NCI-H748 (cell line): ENCODE measurements around the gene NOX3.
"Not testable (repeated sequence)": the region's sequence is repeated elsewhere in the genome, so short reads cannot be mapped to it uniquely, and the experiment has no call there.

Experiments
- DNase-seq: peaks from one replicate; lab custom pipeline; 2025; ENCODE audit not compliant: unreplicated experiment; lab: John Stamatoyannopoulos, UW

NOX3 gene

DNA sequence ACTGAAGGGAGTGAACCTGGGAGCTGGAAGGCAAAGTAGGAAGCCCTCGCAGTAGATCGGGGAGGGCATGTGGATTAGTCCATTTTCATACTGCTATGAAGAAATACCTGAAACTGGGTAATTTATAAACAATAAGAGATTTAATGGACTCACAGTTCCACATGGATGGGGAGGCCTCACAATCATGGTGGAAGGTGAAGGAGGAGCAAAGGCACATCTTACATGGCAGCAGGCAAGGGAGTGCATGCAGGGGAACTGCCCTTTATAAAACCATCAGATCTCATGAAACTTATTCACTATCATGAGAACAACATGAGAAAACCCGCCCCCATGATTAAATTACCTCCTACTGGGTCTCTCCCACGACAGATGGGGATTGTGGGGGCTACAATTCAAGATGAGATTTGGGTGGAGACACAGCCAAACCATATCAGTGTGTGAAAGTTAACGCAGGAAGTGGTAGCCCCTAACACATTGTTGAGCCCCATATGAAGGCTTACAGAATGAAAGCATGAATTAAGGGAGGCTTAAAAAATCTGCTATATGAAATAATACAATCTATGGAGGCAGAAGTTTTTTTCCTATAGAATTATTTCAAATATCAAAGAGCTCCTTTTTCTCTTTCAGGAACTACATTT lies 15.5 kb upstream of the NOX3 start:
- DNase-seq: not testable (repeated sequence)

DNA sequence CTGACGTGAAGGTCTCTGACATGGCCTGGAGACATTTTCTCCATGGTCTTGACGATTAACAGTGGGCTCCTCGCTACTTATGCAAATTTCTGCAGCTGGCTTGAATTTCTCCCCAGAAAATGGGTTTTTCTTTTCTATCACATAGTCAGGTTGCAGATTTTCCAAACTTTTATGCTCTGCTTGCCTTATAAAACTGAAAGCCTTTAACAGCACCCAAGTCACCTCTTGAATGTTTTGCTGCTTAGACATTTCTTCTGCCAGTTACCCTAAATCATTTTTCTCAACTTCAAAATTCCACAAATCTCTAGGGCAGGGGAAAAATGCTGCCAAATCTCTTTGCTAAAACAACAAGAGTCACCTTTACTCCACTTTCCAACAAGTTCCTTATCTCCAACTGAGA lies 12.9 kb upstream of the NOX3 start:
- not testable (repeated sequence) for DNase-seq

DNA sequence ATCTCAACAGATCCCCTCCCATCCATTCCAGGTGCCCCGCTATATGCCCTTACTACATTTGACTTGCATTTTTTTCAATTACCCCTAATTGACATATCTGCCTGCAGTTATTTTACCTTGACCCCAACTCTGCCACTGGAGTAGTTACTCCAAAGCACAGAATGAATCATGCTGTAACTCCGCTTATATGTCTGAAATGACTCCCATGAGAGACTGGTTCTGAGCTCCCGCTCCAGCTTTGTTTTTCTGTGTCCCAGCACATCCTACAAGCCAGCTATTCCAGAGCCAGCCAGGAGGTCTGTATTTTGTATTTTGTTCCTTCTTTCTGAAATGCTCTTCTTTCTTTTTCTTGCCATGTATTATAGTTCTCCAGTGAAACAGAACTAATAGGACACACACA lies 10.9 kb upstream of the NOX3 start:
- DNase-seq: no peak

DNA sequence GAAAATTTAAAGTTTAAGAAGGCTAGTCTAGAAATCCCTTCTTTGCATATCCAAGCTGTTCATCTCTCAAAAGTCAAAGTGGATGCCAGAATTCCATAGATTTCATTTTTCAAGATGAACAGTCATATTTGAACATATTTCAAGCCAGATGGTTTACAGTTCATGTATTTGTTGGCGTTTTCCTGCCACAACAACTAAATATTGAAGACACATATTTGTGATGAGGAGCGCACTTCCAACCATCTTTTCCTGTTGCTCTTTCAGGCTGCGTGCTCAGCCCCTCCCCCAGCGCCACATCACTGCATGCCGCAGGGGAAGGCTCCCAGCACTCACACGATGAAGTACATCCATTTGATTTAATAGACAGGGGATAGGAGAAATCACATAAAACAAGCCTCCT lies 5.9 kb upstream of the NOX3 start:
- no peak for DNase-seq

DNA sequence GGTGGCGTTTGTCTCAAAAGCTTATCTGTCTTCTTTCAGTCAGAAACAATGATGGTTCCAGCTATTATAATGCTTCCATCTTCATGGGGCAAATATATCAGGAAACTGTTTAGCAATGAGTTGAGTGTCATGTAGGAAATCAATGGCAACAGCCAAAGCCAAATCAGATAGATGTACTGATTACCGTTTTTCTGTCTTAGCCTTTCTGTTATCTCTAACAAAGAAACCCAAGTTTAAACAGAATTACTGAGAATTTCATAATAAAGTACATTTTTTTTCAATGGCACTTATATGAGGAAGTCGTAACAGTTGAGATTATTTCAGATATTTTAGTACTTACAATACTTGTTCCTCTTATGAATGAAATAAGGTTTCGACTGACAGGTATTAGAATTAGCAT lies 1.2 kb downstream of the NOX3 start:
- DNase-seq: no peak

DNA sequence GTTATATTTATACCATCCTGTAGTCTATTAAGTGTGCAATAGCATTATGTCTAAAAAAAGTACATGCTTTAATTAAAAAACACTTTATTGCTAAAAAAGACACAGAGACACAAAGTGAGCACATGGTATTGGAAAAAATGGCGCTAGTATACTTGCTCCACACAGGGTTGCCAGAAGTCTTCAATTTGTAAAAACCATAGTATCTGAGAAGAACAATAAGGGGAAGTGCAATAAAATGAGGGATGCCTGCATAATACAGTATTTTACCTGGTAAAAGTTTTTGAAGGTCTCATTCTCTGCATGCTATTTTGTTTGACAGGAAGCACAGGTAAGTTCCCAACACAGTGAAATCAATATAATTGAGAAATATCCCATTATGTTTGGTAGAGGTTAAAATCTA lies 1.6 kb downstream of the NOX3 start:
- DNase-seq: no peak

DNA sequence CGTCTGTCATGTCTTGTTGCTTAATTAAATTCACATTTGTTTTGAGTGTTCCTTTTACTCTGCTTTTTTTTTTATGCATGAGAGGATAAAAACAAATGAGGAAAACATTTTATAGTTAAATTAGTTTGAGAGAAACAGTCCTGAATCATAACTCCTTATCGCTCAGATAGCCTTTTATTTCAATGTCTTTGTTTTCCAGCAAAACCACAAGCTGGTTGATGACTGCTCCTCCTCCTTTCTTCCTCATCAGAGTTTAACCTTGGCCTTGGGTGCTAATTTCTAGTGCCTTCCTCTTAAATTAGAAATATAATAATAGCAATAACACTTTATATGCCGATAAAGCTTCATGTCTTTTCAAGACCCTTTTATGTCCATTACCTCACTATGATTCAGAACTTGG lies 3.1 kb downstream of the NOX3 start:
- DNase-seq: no peak

DNA sequence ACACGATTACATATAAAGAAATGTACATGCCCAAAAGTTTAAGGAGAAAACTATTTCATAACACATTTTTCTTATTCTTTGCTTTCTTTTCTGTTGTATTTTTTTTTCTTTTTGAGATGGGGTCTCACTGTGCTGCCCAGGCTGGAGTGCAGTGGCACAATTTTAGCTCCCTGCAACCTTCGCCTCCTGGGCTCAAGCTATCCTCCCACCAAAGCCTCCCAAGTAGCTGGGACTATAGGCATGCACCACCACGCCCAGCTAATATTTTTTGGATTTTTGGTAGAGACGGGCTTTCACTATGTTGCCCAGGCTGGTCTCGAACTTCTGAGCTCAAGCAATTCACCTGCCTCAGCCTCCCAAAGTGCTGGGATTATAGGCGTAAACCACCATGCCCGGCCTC lies 4.1 kb downstream of the NOX3 start:
- not testable (repeated sequence) for DNase-seq

DNA sequence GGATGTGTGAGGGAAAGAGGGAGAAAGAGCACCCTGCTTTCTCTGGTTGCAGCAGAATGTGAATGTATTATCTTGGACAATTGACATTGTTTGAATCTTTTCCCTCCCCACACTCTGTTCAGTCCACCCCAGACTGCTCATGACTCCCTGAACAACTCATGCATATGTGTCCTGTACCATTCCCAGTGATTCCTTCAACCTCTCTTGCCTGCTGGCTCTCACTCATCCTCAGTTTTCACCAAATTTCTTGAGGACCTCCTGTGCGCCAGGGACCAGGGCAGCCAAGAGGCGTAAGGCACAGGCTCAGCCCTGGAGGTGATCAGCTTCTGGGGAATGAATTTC lies 5.4 kb downstream of the NOX3 start:
- no peak for DNase-seq

DNA sequence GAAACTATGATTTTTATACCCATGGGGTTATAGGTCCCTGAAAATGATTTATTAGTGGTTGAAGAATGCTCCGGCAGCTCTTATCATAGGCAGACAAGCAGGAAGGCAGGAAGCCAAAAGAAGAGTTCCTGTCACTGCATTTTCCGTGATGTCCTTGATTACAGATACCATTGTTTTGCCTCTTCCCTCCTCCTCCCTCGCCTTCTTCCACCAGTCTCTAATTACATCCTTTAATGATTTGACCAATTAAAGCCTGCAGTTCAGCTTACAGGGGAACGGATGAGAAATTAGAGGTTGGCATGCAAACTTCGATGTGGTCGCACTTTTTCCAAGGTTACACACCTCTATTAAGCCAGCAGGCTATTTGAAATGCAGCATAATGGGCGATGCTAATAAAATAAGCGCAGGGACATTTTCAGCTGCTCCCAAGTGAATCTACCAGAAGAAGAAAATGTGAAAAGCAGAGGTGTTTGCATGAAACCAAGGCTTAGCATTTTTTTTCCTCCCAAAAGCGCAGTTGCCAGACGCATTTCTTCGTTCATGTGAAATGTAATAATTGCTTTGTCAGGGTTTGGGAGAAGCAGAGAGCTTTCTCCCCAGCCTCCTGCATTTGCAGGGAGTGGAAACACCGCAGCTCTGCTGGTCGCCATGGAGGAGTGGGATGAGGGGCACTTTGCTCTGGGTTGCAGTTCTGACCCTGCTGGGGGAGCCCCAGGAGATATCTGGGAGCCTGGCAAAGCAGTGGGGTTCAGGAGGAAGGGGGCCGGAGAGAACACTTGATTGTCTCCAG lies 6.0 kb downstream of the NOX3 start:
- peak; percentile 75 for DNase-seq

DNA sequence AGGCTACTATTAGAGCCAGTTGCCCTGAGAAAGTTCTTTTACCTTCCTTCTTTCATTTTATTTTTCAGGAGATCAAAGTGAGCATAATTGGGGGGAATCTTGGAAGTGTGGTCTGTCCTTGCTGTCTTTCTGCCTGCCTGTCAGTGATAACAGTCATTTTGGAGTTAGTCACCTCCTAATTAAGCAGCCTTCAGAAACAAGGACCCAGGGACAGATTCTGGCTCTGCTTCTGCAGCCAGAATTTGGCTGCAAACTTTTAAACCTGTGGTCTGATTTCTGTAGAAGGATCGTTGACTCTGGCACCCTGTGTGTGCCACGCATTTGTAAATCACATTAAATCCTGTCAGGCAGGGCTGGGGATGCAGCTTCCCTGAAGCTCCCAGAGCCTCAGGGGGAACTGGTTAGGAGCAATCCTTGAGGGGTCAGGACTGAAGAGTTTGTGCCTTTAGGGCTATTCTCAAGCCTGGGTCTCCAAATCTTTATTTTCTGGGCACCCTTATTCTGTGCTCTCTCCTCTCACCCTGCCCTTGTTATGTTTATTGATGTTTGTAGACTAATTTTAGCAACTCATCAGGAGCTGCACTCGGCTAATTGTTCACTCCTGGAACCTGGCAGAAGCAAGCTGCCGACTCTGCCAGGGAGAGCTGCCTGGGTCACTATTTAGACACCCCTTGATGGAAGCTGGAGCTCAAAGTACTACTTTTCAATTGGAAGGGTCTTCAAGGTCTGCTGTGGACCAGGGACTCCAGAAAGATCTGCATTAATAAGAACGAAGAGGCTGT lies 6.8 kb downstream of the NOX3 start:
- DNase-seq: peak; percentile 67

DNA sequence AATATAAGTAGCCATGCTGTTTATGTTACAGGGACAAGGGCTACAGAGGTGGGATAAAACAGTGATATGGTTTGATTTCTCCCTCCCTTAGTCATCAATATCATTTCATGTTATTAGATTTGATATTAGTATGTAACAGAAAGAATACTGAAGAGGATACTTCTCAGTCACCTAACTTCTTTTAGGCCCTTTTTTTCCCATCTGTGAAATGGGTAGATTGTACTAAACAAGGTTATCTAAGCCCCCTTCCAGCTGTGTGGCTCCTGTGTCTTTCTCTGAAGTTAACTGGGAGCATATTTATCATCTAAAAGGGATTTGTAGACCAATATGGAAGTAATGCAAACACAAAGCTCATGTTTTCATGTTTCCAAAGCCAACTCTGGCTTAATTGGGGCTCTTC lies 7.7 kb downstream of the NOX3 start:
- no peak for DNase-seq

DNA sequence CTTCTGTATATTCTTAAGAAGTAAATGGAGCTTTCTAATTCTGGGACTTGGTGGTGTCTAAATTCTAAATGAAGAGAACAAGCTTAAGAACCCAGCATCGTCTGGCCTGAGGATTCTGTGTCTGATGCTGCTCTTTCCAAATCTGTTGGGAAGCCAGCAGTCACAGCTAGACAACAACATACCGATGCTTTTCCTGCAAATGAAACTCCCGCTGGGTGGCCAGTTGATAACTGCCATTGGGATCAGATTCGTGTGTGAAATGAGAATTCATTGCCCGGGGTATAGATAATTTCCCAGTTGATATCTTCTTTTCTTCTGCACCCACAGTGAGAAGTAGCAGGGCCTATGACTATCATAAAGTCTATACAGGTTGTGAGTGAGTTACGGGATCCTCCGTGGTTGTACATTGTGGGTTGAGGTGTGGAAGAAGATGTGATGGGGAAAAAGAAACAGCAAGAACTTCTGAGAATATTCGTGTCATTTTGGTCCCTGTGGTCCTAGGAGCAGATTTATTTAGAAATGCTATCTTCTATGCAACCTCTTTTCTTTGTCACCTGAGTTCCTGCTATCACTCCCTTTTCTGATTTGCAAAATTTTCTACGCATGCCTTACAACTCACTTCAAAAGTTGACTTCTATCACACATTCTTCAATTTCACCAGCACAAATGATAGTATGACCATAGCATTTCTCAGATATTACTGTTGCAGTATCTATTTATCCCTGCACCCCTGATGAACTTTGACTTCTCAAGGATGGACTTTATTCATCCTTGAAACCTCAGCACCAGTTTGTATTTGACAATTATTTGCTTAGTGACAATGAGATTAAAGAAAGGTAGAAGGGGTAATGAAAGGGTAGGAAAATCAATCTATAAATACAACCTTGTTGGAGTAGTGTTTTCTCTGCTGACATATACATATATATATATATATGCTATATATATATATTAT lies 10.4 kb downstream of the NOX3 start:
- no peak for DNase-seq

DNA sequence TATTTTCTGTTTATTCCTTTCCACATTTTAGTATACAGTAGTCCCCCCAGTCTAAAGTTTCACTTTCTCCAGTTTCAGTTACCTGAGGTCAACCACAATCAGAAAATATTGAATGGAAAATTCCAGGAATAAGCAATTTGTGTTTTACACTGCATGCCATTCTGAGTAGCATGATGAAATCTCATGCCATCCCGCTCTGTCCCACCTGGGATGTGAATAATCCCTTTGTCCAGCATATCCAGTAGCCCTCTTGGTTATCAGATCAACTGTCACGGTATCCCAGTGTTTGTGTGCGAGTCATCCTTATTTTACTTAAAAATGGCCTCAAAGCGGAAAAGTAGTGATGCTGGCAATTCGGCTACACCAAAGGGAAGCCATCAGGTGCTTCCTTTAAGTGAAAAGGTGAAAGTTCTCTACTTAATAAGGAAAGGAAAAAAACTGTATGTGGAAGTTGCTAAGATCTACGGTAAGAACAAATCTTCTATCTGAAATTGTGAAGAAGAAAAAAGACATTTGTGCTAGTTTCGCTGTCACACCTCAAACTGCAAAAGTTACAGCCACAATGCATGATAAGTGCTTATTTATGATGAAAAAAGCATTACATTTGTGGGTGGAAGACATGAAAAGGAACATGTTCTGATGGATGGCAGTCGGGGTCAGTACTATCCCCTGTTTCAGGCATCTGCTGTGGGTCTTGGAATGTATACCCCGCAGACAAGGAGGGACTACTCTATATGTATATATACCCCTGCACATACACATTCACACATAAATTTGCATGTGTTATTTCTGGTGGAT lies 11.3 kb downstream of the NOX3 start:
- no peak for DNase-seq

DNA sequence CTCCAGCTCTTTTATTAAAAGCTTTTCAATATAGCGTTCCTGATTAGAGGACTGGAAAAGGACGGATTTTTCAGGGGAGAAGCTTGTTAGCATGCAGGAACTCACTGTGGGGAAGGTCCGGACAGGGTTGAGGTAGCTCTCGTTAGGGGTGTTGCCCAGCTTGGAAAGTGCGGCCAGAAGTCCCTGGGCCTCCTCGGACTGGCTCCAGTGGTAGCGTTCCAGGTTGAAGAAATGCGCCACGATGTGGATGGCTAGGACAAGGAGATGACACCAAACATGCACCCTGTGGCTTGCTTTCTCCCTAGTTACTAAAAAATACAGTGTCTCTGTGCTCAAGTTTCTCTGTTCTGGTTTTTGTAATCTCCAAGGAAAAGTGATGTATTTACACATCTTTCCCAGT lies 12.5 kb downstream of the NOX3 start:
- no peak for DNase-seq

DNA sequence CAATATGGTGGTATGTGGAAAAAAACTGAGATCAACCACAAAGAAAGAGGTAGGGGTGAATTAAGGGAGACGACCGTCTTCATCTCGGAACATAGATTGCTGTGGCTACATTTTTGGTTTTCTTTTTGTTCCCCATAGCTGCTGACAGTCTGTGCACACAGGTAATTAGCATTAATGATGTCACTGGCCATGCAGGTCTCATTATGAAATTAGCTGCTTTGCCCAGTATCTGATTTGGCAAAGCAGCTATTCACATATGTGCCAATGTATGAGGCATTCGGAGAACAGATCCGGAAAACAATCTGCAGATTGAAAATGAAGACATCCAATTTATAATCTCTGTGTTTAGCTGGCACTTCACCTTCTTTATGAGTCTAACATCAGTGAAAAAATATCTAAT lies 13.1 kb downstream of the NOX3 start:
- peak; percentile 3 for DNase-seq

DNA sequence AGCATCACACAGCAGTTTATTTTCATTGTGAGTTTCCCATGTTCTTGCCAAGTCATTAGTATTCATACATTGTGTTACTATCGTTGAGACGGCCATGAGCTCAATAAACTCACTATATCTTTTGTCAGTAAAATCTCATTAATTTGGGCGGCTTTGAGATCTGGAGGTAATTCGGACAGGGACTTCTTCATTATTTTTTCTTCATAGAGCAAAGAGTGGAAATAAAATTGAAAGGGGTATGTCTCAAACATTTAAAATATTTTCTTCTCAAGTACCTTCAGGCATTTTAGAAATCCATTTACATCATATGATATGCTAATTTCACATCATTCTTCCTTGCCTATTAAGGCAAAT lies 14.6 kb downstream of the NOX3 start:
- no peak for DNase-seq

DNA sequence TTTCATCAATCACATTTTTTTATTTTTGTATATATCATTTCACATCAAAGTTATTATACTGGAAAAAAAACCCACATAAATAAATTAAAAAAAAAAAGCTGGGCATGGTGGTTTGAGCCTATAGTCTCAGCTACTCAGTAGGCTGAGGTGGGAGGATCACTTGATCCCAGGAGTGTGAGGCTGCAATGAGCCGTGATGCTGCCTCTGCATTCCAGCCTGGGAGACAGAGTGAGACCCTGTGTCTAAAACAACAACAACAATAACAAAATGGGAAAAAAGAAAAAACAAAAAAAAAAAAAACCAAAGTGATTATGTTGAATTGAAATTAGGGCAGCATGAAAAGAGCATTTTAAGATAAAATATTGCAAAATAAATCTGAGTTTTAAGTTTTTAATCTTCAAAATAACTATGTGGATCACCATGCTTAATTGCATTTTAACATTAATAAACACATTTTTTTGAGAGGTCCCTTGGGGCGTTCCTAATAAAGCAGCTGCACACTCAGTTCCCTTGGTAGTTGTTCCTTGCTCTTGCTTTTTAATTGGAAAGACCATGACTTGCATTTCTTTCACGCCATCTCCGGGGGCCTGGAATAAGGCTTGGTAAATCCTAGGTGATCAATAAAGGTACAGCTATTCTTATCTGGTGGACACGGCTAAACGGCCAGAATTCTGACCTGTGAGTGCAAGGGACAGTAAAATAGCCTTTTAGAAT lies 15.1 kb downstream of the NOX3 start:
- DNase-seq: no peak

DNA sequence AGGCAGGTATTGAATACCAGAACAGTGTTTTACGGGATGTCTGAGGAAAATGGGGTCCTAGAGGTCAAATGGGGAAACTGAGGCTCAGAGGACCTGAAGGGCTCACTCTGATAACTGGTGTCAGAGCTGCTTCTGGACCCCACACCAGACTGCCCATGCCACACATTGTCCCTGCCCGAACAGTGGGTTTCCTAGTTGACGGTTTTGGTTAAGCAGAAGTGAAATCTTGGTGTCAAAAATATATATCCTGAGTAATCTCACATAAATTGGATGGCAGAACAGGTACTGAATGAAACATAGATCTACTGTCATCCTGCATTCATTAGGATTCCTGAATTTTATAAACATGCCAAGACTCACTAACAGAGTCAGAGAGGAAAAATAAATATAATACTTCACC lies 16.3 kb downstream of the NOX3 start:
- no peak for DNase-seq
